Colonic mucosa (tissue), 4 donors: Measurements from ENCODE around the gene GAPDH. TPM values are rescaled to one million over a fixed set of nuclear protein-coding genes. Genes with fewer than 3 reads are reported as not detected.
"Not testable (repeated sequence)": the region's sequence is repeated elsewhere in the genome, so short reads cannot be mapped to it uniquely, and the experiment has no call there.

Experiments used
- DNase-seq: peaks from one replicate; pipeline ENCODE4 v3.0.0-alpha.2; 2020
- H3K27ac ChIP-seq: fragments of 200-600 bp; one replicate; pipeline ENCODE4 v1.8.0; 2021
- H3K27me3 ChIP-seq: fragments of 200-600 bp; one replicate; pipeline ENCODE4 v1.8.0; 2021
- H3K36me3 ChIP-seq: fragments of 200-600 bp; one replicate; pipeline ENCODE4 v1.8.0; 2021
- H3K4me1 ChIP-seq: fragments of 200-600 bp; one replicate; pipeline ENCODE4 v1.8.0; 2021; ENCODE audit warnings: mild to moderate bottlenecking
- H3K4me3 ChIP-seq: fragments of 200-600 bp; one replicate; pipeline ENCODE4 v1.8.0; 2021
- H3K9ac ChIP-seq, 2 donors: one replicate each; pipeline ENCODE4 v1.7.0; 2013; ENCODE audit warnings: control low read depth in 2 of 2, low read depth in 2 of 2, low read length in 2 of 2
- H3K9me3 ChIP-seq: fragments of 200-600 bp; one replicate; pipeline ENCODE4 v1.8.0; 2021
- intact Hi-C: fragments of 100-400 bp; cut with DNase I; formaldehyde crosslinking; loops from one replicate; pipeline ENCODE4 v1.14.1; 2022
- total RNA-seq, 2 donors: library from RNA; stranded (reverse); fragmentation: NEBNext Ultra II Directional in 1 of 2; extraction: Animal tissue kit (Norgen Biotek cat#: 25700) in 1 of 2; gene quantifications; one replicate each; pipeline ENCODE4 v1.2.1, GENCODE V29; 2021
- TF ChIP-seq, protein P1 (sequence below): fragments of 200-600 bp; IDR thresholded peaks from one replicate; pipeline ENCODE4 v1.8.0; 2022; ENCODE audit warnings: antibody characterized with exemption, mild to moderate bottlenecking
- donor health status: healthy.
- donor health status: DM: no; HTN: no; CAD: no.
- donor health status: DM: no; HTN: no; CAD: no.

GAPDH gene
- total RNA-seq, 2 donors from 2014 or later = 3,442 to 3,768 TPM

DNA sequence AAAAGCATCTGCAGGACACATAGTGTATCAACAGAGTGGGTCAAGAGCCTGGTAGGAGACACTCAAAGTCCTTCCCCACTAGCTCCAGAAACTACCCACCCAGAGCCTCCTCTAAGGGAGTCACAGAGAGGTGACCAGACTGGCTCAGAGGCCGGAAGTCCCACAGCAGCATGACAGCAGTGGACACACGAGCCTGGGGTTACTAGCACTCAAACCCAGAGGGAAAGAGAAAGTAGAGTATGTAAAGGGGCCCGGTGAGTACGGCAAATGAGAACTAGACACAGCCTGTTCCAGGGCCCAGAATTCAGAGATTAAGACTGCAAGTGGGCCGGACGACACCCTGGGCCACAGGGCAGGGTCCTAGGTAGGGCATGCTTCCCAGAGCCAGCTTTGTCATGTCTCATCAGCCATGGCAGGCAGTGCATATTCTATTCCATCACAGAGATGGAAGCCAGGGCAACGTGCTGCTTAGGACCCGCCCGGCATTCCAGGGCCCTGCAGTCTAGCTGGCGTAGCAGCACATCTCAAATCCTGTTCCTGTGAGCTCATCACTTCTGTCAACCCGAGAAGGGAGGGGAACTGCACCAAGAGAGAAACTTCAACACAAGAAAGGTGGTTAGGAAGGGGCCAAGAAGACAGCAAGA, 17.3 kb downstream of the GAPDH start:
- peaks cover 5% of the 10 kb centered on the region for H3K4me1 ChIP-seq
- H3K9me3 ChIP-seq = no peaks in the 10 kb centered on the region
- no peak overlapping the region for H3K4me3 ChIP-seq
- peak overlapping the region; percentile 49 for H3K27ac ChIP-seq
- intact Hi-C loops = no loop called here
- H3K36me3 ChIP-seq = no peaks in the 10 kb centered on the region
- DNase-seq = no peak
- H3K9ac ChIP-seq = peak overlapping the region; percentile 48 to 62
- H3K27me3 ChIP-seq = no peaks in the 10 kb centered on the region
- TF ChIP-seq, protein P1, sequence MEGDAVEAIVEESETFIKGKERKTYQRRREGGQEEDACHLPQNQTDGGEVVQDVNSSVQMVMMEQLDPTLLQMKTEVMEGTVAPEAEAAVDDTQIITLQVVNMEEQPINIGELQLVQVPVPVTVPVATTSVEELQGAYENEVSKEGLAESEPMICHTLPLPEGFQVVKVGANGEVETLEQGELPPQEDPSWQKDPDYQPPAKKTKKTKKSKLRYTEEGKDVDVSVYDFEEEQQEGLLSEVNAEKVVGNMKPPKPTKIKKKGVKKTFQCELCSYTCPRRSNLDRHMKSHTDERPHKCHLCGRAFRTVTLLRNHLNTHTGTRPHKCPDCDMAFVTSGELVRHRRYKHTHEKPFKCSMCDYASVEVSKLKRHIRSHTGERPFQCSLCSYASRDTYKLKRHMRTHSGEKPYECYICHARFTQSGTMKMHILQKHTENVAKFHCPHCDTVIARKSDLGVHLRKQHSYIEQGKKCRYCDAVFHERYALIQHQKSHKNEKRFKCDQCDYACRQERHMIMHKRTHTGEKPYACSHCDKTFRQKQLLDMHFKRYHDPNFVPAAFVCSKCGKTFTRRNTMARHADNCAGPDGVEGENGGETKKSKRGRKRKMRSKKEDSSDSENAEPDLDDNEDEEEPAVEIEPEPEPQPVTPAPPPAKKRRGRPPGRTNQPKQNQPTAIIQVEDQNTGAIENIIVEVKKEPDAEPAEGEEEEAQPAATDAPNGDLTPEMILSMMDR = no peak

DNA sequence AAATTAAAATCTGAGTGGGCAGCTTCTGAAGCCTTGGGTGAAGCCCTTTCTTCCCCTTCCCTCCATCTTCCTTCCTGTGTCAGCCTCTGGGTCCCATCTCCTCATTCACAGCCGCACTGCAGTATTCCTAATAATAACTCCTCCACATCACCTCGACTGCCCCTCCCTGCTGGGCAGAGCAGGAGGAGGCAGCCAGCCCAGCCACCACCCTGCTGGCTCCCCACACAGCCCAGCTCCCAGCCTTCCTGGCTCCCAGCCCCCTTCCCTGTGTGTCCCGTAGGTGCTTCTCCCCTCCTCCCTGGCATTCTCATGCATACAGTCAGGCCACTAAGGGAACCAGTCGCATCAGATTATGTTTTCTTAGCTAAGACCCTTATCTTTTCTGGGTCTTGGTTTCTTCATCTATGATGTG, 17.8 kb downstream of the GAPDH start:
- Histone ChIP-seq H3K27ac (peak overlapping the region; percentile 49), H3K9ac (peak overlapping the region; percentile 48 to 62), H3K9me3 (no peaks in the 10 kb centered on the region), H3K4me1 (peaks cover 5% of the 10 kb centered on the region), H3K4me3 (no peak overlapping the region), H3K27me3 (no peaks in the 10 kb centered on the region), H3K36me3 (no peaks in the 10 kb centered on the region)
- no peak for DNase-seq
- TF ChIP-seq, protein P1 = no peak
- intact Hi-C loops = no loop called here

DNA sequence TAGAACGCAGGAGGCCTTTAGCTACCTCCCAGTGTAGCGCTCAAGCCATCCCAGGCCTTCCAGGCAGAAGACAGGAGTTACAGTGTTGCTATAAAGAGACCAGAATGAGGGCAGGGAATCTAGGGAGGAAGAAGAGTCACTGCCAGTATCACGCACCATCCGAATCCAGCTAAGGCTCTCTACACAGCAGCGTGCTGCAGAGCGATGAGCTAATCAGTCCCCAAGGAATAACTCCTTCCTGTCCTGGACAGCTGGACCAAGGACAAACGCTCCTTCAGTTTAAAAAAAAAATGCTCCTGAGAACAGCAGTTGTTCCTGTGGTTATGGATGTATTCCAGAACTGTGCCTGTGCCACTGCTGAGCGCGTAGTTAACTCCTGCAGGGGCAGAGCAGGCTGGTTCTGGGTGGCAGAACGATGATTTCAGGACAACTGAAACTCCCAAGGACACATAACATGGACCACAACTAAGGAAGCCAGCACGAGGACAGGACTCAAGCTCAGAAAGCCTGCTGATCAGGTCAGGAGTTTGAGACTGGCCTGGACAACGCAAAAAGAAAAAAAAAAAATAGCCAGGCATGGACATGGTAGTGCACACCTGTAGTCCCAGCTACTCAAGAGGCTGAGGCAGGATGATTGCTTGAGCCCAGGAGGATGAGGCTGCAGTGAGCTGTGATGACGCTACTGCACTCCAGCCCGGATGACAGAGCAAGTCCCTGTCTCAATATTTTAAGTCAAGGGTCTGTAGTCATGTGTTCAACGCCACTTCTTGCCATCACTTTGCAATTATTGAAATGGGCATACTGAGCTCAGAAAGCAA, 18.9 kb downstream of the GAPDH start:
- Histone ChIP-seq H3K27me3 (no peaks in the 10 kb centered on the region), H3K4me3 (no peak overlapping the region), H3K9me3 (no peaks in the 10 kb centered on the region), H3K27ac (peak overlapping the region; percentile 49), H3K36me3 (no peaks in the 10 kb centered on the region), H3K4me1 (peaks cover 5% of the 10 kb centered on the region), H3K9ac (peak overlapping the region in 1 of 2 donors; percentile 46)
- TF ChIP-seq, protein P1 = no peak
- DNase-seq = no peak
- intact Hi-C loops = no loop called here

DNA sequence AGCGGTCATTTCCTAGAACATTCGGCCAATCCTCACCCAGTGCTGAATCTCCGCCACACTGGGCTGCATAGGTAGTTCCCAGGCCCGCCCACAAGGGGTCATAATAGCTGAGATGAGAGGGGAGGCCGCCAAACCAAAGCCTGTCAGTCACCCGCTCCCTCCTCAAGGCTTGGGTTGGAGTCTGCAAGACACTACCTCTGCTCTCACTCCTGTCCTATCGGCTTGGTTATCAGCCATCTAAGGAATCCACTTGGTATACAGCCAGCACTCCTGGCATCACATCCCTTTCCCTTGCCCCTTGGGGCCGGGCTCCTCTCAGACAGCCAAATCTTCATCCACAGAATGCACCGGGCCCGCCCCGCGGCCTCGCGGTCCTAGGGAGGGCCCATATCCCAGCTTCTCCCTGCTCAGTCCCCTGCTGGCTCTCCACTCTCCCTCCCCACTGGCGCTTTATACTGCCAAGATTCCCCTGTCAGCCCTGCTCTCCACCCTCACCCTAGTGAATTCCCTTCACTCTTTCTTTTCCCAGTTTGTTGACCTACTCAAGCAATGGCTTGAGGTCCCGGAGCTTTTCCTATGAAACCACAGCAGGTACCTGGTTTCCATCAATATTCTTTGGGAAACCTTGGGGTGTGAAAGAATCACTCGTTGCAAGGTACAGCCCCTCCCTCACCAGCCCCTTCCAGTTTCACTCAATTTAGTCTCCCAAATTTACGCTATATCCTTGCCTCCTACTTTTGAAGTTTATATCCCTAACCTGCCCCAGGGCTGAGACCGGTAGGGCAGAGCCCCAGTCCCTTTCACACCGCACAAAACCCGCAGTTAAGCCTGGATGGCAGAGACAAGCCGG, 20.1 kb downstream of the GAPDH start:
- Histone ChIP-seq H3K4me3 (peak overlapping the region; percentile 67), H3K9ac (peak overlapping the region; percentile 42 to 70), H3K36me3 (no peaks in the 10 kb centered on the region), H3K9me3 (no peaks in the 10 kb centered on the region), H3K4me1 (peaks cover 5% of the 10 kb centered on the region), H3K27ac (peak overlapping the region; percentile 43), H3K27me3 (no peaks in the 10 kb centered on the region)
- intact Hi-C loops = no loop called here
- TF ChIP-seq, protein P1 = peak; percentile 59
- peak; percentile 80 for DNase-seq

DNA sequence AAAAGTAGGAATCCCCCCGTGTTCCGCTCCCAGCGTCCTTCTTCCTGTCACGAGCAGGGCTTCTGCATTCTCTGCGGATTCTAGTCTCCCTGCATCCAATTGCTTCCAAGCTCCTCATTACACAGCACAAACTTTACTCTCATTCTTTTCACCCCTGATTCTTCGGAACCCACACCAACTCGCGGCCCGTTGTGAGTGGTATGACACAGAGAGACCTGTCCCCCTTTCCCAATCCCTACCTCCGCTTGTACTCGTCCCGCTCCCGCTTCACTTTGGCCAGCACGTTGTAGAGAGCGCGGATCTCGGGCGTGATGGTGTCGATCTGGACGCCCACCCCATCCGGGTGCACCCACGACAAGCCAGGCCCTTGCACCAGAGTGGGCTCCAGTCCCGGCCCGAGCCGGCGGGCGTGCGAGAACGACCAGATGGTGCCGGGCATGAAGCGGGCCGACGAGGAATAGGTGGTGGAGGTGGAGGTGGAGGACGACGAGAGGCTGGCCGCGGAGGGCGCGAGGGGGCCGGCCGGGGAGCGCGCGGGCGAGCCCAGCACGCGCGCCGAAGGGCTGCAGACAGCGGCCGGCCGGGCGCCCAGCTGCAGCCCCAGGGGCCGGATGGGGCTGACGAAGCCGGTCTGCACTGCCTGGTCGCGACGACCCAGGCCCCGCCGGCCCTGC, 20.8 kb downstream of the GAPDH start:
- H3K4me3 ChIP-seq = peak overlapping the region; percentile 67
- TF ChIP-seq, protein P1 = no peak
- H3K27me3 ChIP-seq = no peaks in the 10 kb centered on the region
- H3K9ac ChIP-seq = peak overlapping the region; percentile 56 to 70
- no peaks in the 10 kb centered on the region for H3K36me3 ChIP-seq
- no peak for DNase-seq
- peaks cover 5% of the 10 kb centered on the region for H3K4me1 ChIP-seq
- no peaks in the 10 kb centered on the region for H3K9me3 ChIP-seq
- H3K27ac ChIP-seq = peak overlapping the region; percentile 50
- intact Hi-C loops = no loop called here

DNA sequence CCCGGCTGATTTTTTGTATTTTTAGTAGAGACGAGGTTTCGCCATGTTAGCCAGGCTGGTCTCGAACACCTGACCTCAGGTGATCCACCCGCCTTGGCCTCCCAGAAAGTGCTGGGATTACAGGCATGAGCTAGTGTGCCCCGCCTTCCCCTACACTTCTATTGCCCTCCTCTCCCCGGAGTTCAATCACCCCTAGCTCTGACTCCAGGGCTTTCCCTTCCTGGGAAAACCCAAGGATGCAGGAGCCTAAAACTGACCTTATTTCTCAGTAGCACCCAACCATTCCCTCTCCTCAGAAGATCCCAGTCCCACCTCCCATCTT, 22.1 kb downstream of the GAPDH start:
- intact Hi-C loops, H3K9ac ChIP-seq, H3K9me3 ChIP-seq, H3K36me3 ChIP-seq, H3K4me1 ChIP-seq, H3K27me3 ChIP-seq, DNase-seq: not testable (repeated sequence)
- Histone ChIP-seq H3K27ac (peak overlapping the region; percentile 0), H3K4me3 (peak overlapping the region; percentile 67)
